ENCODE measurements around the gene ULK4.

GRCh38 chr3:41521010-41521655 is 440.8 kb downstream of the ULK4 start:
- TF ChIP-seq EZH2 (IDR thresholded peaks at IDR 0.05) (no peak), POLR2AphosphoS5 (IDR thresholded peaks at IDR 0.05; ENCODE audit: low read depth, low read length) (no peak)
